Measurements from ENCODE around the gene THRB.

Gene THRB

DNA sequence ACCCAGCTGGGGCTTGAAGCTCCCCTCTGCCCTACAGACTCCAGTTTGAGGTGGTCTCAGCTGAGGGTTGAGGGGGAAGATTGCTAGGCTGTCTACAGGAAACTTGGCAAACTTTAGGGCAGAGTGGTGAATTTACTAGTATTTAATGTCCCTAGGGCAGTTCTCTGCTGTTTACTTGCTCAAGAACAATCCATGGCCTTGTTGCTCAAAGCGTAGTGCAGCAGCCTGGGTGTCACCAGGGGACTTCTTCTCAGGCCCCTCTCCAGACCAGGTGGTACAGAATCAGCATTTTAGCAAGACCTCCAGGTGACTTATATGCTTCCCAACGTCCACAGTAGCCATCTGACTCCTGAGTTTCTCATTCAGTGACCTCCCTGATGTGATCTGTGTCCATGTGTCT lies 360.7 kb downstream of the THRB start:
- ChIA-PET CTCF (no interaction called here), POLR2A (no interaction called here)
- DNase-seq (ENCODE audit: extremely low spot score): no peak
- TF ChIP-seq, protein P1, sequence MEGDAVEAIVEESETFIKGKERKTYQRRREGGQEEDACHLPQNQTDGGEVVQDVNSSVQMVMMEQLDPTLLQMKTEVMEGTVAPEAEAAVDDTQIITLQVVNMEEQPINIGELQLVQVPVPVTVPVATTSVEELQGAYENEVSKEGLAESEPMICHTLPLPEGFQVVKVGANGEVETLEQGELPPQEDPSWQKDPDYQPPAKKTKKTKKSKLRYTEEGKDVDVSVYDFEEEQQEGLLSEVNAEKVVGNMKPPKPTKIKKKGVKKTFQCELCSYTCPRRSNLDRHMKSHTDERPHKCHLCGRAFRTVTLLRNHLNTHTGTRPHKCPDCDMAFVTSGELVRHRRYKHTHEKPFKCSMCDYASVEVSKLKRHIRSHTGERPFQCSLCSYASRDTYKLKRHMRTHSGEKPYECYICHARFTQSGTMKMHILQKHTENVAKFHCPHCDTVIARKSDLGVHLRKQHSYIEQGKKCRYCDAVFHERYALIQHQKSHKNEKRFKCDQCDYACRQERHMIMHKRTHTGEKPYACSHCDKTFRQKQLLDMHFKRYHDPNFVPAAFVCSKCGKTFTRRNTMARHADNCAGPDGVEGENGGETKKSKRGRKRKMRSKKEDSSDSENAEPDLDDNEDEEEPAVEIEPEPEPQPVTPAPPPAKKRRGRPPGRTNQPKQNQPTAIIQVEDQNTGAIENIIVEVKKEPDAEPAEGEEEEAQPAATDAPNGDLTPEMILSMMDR (IDR thresholded peaks at IDR 0.05; ENCODE audit: control extremely low read depth, extremely low read depth, low read depth, missing control alignments): no peak

DNA sequence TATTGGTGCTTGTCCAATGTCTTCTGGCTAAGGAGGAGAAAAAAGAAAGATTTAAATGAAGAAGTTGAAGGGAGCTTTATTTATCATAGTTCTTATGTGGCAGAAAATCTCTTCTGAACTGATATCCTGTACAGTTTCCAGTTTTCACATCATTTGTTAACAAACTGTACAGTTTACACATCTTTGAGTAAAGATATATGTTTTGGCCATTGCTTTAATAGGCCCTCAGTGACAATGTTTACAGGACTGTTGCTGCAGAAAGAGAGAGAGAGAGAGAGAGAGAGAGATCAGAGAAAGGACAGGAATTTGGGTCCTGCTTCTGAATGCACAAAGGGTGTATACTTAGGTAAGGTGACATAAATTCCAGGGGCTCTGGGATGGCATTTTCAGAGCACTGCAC lies 361.2 kb downstream of the THRB start:
- CTCF ChIA-PET: interaction anchor here (2.7 kb wide), 1 partner anchor 9 kb away, joined by 7 read pairs; no protein-coding TSS in a partner anchor
- TF ChIP-seq, protein P1 (IDR thresholded peaks at IDR 0.05; ENCODE audit: control extremely low read depth, extremely low read depth, low read depth, missing control alignments): no peak
- POLR2A ChIA-PET: no interaction called here

DNA sequence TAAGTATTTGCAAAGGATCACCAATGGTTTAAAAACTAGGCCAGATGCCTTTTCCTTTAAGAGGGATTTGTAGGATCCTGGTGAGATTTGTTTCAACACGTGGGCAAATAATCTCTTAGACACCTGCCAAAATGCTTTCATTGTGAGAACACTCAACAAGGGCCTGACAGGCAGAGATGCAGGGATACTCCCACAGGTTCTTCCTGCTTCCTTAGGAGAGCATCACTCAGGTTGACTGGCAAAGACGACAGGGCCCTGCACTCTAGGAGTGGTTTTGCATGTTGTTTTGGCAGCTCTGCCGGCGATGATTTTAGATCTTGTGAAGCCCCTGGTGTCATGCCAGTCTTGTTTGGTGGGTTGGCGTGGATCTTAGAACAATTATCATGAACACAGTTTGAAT lies 365.1 kb downstream of the THRB start:
- no peak for DNase-seq (ENCODE audit: extremely low spot score)
- CTCF ChIA-PET: no interaction called here
- POLR2A ChIA-PET: no interaction called here
- TF ChIP-seq, protein P1 (IDR thresholded peaks at IDR 0.05; ENCODE audit: control extremely low read depth, extremely low read depth, low read depth, missing control alignments): no peak

More for the DNA sequence above, 361.2 kb downstream of the THRB start:
- no peak for DNase-seq (ENCODE audit: extremely low spot score)

DNA sequence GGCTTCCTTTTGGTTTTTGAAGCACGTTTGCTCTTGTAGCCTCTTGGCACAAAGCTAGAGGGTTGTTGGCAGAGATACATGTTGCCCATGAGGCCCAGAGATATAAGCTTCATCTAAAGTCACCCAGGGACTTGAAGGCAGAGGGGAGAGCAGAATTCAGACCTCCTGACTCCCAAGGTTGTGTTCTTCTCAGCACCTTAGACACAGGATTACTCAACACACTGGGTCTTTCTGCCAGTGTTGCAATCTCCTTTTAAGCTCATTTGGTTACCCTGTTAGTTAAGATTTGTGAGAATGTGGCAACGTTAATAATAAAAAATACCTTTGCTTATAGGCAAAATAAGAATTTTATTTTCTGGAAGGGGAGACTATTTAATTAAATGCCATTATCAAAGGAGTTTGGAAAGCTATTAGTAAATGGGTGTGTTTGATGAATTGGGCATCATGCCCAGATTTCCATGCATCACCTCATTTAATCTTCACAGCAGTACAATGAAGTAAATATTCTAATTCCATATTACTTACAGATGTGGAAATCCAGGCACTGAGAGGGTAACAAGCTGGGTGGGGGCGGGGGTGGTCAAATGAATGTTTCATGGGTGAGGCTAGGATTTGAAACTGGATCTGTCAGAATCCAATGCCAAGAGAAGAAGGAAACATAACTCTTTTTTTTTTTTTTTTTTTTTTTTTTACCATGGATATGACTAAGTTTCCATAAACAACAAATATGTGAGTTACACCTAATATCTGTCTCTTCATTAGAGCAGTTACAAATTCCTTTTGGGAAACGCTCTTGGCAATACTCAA lies 366.2 kb downstream of the THRB start:
- no peak for DNase-seq (ENCODE audit: extremely low spot score)
- POLR2A ChIA-PET: no interaction called here
- TF ChIP-seq, protein P1 (IDR thresholded peaks at IDR 0.05; ENCODE audit: control extremely low read depth, extremely low read depth, low read depth, missing control alignments): no peak
- CTCF ChIA-PET: interaction anchor here (1.2 kb wide), 1 partner anchor 12 kb away, joined by 3 read pairs; no protein-coding TSS in a partner anchor

DNA sequence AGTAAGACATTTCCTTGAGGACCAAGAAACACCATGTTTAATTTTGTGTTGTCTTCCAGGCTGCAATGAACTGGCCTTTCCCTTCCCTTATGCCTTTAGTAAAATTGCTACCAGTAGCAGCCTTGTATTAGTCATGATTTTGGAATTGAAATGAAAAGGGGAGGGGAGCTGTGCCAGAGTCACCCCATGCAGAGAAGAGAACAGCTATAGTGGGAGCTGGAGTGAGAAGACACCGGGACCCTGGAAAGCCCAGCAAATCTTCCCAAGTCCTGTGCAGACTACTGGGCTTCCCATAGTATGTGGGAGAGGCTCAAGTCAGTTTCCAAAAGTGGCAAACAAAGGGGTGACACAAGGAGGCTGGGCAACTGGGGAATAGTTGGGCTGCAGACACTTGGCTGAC lies 371.1 kb downstream of the THRB start:
- no peak for DNase-seq (ENCODE audit: extremely low spot score)

DNA sequence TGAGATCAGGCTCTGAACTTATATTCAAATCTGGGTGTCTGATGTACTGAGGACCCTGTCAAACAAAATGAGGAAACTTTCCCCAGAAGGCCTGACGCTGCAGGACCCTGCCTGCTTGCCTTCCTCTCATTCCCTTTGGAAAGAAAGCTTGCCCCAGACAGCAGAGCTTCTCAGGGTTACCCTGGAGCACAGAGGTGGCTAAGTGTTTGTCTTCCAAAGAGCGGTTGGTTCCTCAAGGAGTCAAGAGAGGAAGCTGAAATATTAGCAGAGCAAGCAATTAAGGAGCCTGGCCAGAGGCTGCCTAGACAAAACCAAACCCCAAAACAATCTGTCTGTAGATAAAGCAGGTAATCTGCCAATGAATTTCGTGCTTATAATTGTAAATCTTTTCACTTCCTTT lies 374.2 kb downstream of the THRB start:
- TF ChIP-seq, protein P1 (IDR thresholded peaks at IDR 0.05; ENCODE audit: control extremely low read depth, extremely low read depth, low read depth, missing control alignments): no peak
- POLR2A ChIA-PET: no interaction called here
- CTCF ChIA-PET: interaction anchor here (0.9 to 1.5 kb wide), 2 partner anchors 11 to 18 kb away, joined by 3 read pairs; no protein-coding TSS in a partner anchor
- DNase-seq (ENCODE audit: extremely low spot score): no peak

More for the DNA sequence above, 371.1 kb downstream of the THRB start:
- ChIA-PET POLR2A (no interaction called here), CTCF (interaction anchor here (1.0 kb wide), 1 partner anchor 15 kb away, joined by 3 read pairs; no protein-coding TSS in a partner anchor)
- TF ChIP-seq, protein P1 (IDR thresholded peaks at IDR 0.05; ENCODE audit: control extremely low read depth, extremely low read depth, low read depth, missing control alignments): no peak
